GM19397 (cell line): Measurements from ENCODE around the gene TMPRSS6.

Experiments
- ATAC-seq: cut with Tn5 transposase; IDR thresholded peaks from one replicate; pipeline ENCODE4 v1.9.1; 2021; ENCODE audit warnings: mild to moderate bottlenecking, moderate library complexity; ENCODE audit not compliant: unreplicated experiment

The TMPRSS6 gene

GRCh38 chr22:37032535-37033460 is 76.7 kb downstream of the TMPRSS6 start:
- no peak for ATAC-seq

- no peak for ATAC-seq
Measured at GRCh38 chr22:37032134-37032534, 77.4 kb downstream of the TMPRSS6 start.

GRCh38 chr22:37030560-37031281 is 78.8 kb downstream of the TMPRSS6 start:
- ATAC-seq = no peak

GRCh38 chr22:37028692-37029674 is 80.5 kb downstream of the TMPRSS6 start:
- no peak for ATAC-seq

- ATAC-seq = no peak
Measured at GRCh38 chr22:37027556-37027955, 82.0 kb downstream of the TMPRSS6 start.

GRCh38 chr22:37026325-37026724 is 83.2 kb downstream of the TMPRSS6 start:
- ATAC-seq = no peak

GRCh38 chr22:37025500-37026070 is 83.9 kb downstream of the TMPRSS6 start:
- ATAC-seq = no peak

- ATAC-seq = no peak
Measured at GRCh38 chr22:37024339-37025157, 85.0 kb downstream of the TMPRSS6 start.

- no peak for ATAC-seq
Measured at GRCh38 chr22:37023743-37024338, 85.7 kb downstream of the TMPRSS6 start.

GRCh38 chr22:37022483-37023337 is 86.8 kb downstream of the TMPRSS6 start:
- no peak for ATAC-seq

- no peak for ATAC-seq
Measured at GRCh38 chr22:37021710-37022482, 87.6 kb downstream of the TMPRSS6 start.

- ATAC-seq = no peak
Measured at GRCh38 chr22:37021041-37021440, 88.5 kb downstream of the TMPRSS6 start.

GRCh38 chr22:37020192-37020479 is 89.4 kb downstream of the TMPRSS6 start:
- no peak for ATAC-seq

GRCh38 chr22:37019309-37020191 is 90.0 kb downstream of the TMPRSS6 start, which contains the start of the genes MPST and TST:
Gene MPST, plus strand, starts transcription at chr22:37019742. Its CDS starts 95 bp downstream, at chr22:37019837.
Gene TST, minus strand, starts transcription at chr22:37019447. Its CDS starts 715 bp downstream, at chr22:37018732.
- peak; percentile 80 for ATAC-seq

- peak; percentile 26 for ATAC-seq
Measured at GRCh38 chr22:37018815-37019308, 90.7 kb downstream of the TMPRSS6 start.

GRCh38 chr22:37018086-37018814 is 91.3 kb downstream of the TMPRSS6 start:
- no peak for ATAC-seq
